BJ (cell line): Measurements from ENCODE around the gene UQCRC1. TPM values are rescaled to one million over a fixed set of nuclear protein-coding genes. Genes with fewer than 3 reads are reported as not detected.

Source experiments
- CTCF ChIA-PET: fragments of 350-600 bp; formaldehyde crosslinking; extraction: SDS; loops from one replicate; lab custom pipeline; 2021; ENCODE audit warnings: antibody characterized with exemption, inconsistent platforms; lab: Yijun Ruan, JAX
- POLR2A ChIA-PET: fragments of 300-600 bp; sonication (Branson Sonifier 250); formaldehyde crosslinking; extraction: SDS; loops from one replicate; lab custom pipeline; 2021; ENCODE audit warnings: antibody characterized with exemption; lab: Charles Lee
- DNase-seq: peaks from one replicate; pipeline ENCODE4 v3.0.0-alpha.2; 2011; ENCODE audit warnings: low read depth
- H3K27me3 ChIP-seq: 2 replicates; pipeline ENCODE4 v1.6.0; 2011; ENCODE audit warnings: low read length; ENCODE audit not compliant: control insufficient read depth, insufficient read depth
- H3K36me3 ChIP-seq: 2 replicates; pipeline ENCODE4 v1.5.1; 2011; ENCODE audit warnings: low read length; ENCODE audit not compliant: control insufficient read depth, insufficient read depth
- H3K4me3 ChIP-seq: 2 replicates; pipeline ENCODE4 v1.5.1; 2011; ENCODE audit warnings: low read depth, mild to moderate bottlenecking, control low read depth, low read length
- CTCF ChIP-seq: IDR thresholded peaks from 2 replicates; pipeline ENCODE4 v1.5.1; 2011; ENCODE audit warnings: low read depth, mild to moderate bottlenecking, control low read depth, inconsistent platforms, low read length, moderate library complexity; ENCODE audit not compliant: insufficient read depth
- polyA plus RNA-seq: library from polyadenylated mRNA; depleted of rRNA; stranded (reverse); fragments of >200 nt; gene quantifications from 2 replicates; pipeline ENCODE4 v1.2.3, GENCODE V29; 2011

Gene UQCRC1
- polyA plus RNA-seq, 1 experiment: 662 TPM

GRCh38 chr3:48594417-48595049 lies 14.9 kb downstream of the UQCRC1 start:
- H3K27me3 ChIP-seq: no peaks in the 10 kb centered on the region
- peaks cover 28% of the 10 kb centered on the region for H3K36me3 ChIP-seq
- DNase-seq: no peak
- H3K4me3 ChIP-seq: peak overlapping the region; percentile 61
- TF ChIP-seq CTCF: 0 out of 2 replicates have a peak, but pooled peaks have one; percentile 4
- ChIA-PET CTCF (interaction anchor here (0.6 to 5.4 kb wide), 3 partner anchors 13 to 42 kb away, joined by 3 to 43 read pairs (median 3); no protein-coding TSS in a partner anchor), POLR2A (no interaction called here)

- H3K4me3 ChIP-seq: peak overlapping the region; percentile 61
- POLR2A ChIA-PET: no interaction called here
- no peak for DNase-seq
- no peaks in the 10 kb centered on the region for H3K27me3 ChIP-seq
- no peak for TF ChIP-seq CTCF
- peaks cover 31% of the 10 kb centered on the region for H3K36me3 ChIP-seq
- CTCF ChIA-PET: interaction anchor here (1.7 kb wide), 1 partner anchor 35 kb away, joined by 5 read pairs; no protein-coding TSS in a partner anchor
These were observed 16.1 kb downstream of the UQCRC1 start for GRCh38 chr3:48593337-48593736.

GRCh38 chr3:48592519-48593087 lies 16.8 kb downstream of the UQCRC1 start:
- CTCF ChIA-PET: interaction anchor here (1.7 kb wide), 1 partner anchor 34 kb away, joined by 5 read pairs; no protein-coding TSS in a partner anchor
- POLR2A ChIA-PET: no interaction called here
- Histone ChIP-seq H3K27me3 (no peaks in the 10 kb centered on the region), H3K36me3 (peaks cover 37% of the 10 kb centered on the region), H3K4me3 (no peak overlapping the region)
- no peak for TF ChIP-seq CTCF
- DNase-seq: no peak

GRCh38 chr3:48591886-48592518 lies 17.4 kb downstream of the UQCRC1 start:
- CTCF ChIA-PET: interaction anchor here (0.9 to 1.7 kb wide), 3 partner anchors 34 to 43 kb away, joined by 3 to 5 read pairs (median 5); partner anchors contain the start of gene SLC26A6
- Histone ChIP-seq H3K27me3 (no peaks in the 10 kb centered on the region), H3K4me3 (no peak overlapping the region), H3K36me3 (peaks cover 43% of the 10 kb centered on the region)
- POLR2A ChIA-PET: no interaction called here
- DNase-seq: no peak
- no peak for TF ChIP-seq CTCF

GRCh38 chr3:48591436-48591835 lies 18.0 kb downstream of the UQCRC1 start:
- no peak for TF ChIP-seq CTCF
- CTCF ChIA-PET: interaction anchor here (0.9 to 1.6 kb wide), 3 partner anchors 8 to 44 kb away, joined by 3 to 5 read pairs (median 3); partner anchors contain the start of gene SLC26A6
- DNase-seq: no peak
- no peaks in the 10 kb centered on the region for H3K27me3 ChIP-seq
- POLR2A ChIA-PET: no interaction called here
- peaks cover 48% of the 10 kb centered on the region for H3K36me3 ChIP-seq
- no peak overlapping the region for H3K4me3 ChIP-seq
